DMS 273 (cell line): ENCODE measurements around the gene LY9.
"Not testable (repeated sequence)": the region's sequence is repeated elsewhere in the genome, so short reads cannot be mapped to it uniquely, and the experiment has no call there.

Experiments used
- DNase-seq: peaks from one replicate; lab custom pipeline; 2025; ENCODE audit not compliant: unreplicated experiment; lab: John Stamatoyannopoulos, UW

Gene LY9

GRCh38 chr1:160864173-160864572 lies 68.2 kb downstream of the LY9 start:
- DNase-seq, result no peak

GRCh38 chr1:160865337-160865736 lies 69.4 kb downstream of the LY9 start:
- no peak for DNase-seq

- no peak for DNase-seq
Measured at GRCh38 chr1:160866001-160866694, 70.2 kb downstream of the LY9 start.

GRCh38 chr1:160866695-160867260 lies 70.8 kb downstream of the LY9 start:
- no peak for DNase-seq

GRCh38 chr1:160867651-160868050 lies 71.7 kb downstream of the LY9 start:
- not testable (repeated sequence) for DNase-seq

- no peak for DNase-seq
Measured at GRCh38 chr1:160868141-160868540, 72.2 kb downstream of the LY9 start.

- no peak for DNase-seq
Measured at GRCh38 chr1:160874935-160875334, 79.0 kb downstream of the LY9 start.

- not testable (repeated sequence) for DNase-seq
Measured at GRCh38 chr1:160875591-160875990, 79.6 kb downstream of the LY9 start.

- no peak for DNase-seq
Measured at GRCh38 chr1:160876311-160876710, 80.3 kb downstream of the LY9 start.

- DNase-seq, result no peak
Measured at GRCh38 chr1:160877221-160877620, 81.2 kb downstream of the LY9 start.
